Nephron (organoid): ENCODE results near the gene CNTNAP2.

ENCODE experiments used
- H3K27ac Mint-ChIP-seq, 3 experiments: 2 replicates each; pipeline ENCODE4 v1.8.0; 2020; ENCODE audit warnings: mixed read lengths in 3 of 3, mild to moderate bottlenecking in 2 of 3, moderate library complexity in 1 of 3
- H3K27me3 Mint-ChIP-seq: 2 replicates; pipeline ENCODE4 v1.8.0; 2021; ENCODE audit warnings: low read depth, mild to moderate bottlenecking, moderate library complexity, mixed read lengths
- H3K36me3 Mint-ChIP-seq: 2 replicates; pipeline ENCODE4 v1.8.0; 2020; ENCODE audit warnings: low read depth, mixed read lengths
- H3K4me1 Mint-ChIP-seq: 2 replicates; pipeline ENCODE4 v1.8.0; 2020; ENCODE audit warnings: mixed read lengths
- H3K4me3 Mint-ChIP-seq, 3 experiments: 2 replicates each; pipeline ENCODE4 v1.8.0; 2020; ENCODE audit warnings: mild to moderate bottlenecking in 3 of 3, mixed read lengths in 3 of 3, moderate library complexity in 2 of 3
- H3K9me3 Mint-ChIP-seq: 2 replicates; pipeline ENCODE4 v1.8.0; 2020; ENCODE audit warnings: mixed read lengths
- CTCF ChIP-seq, 3 experiments: fragments of 200-600 bp; sonication (generic); IDR thresholded peaks; one replicate each; pipeline ENCODE4 v1.5.0; 2021; ENCODE audit warnings: antibody characterized with exemption in 3 of 3; ENCODE audit not compliant: unreplicated experiment in 3 of 3

The CNTNAP2 gene

DNA sequence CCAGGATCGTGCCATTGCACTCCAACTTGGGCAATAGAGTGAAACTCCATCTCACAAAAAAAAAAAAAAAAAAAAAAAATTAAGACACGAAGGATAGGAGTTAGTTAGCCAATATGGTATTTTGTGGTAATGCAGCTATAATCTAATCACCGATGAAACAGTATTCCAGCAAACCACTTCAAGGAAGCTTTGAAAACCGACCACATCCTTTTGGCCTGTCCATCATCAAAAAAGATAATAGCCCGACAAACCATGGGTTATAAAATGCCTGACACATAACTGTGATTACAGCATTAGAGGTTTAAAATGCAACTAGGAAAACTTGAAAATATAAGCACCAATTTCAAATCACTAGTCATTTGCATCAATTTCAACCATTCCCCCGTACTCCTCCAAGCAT lies 1745.3 kb downstream of the CNTNAP2 start:
- no peaks in the 10 kb centered on the region for H3K27me3 Mint-ChIP-seq
- peaks cover 5% of the 10 kb centered on the region for H3K4me1 Mint-ChIP-seq
- H3K4me3 Mint-ChIP-seq: no peak overlapping the region
- no peak for TF ChIP-seq CTCF (IDR thresholded peaks at IDR 0.05; ENCODE audit: unreplicated experiment in 3 of 3)
- no peaks in the 10 kb centered on the region for H3K36me3 Mint-ChIP-seq
- peaks cover 16% of the 10 kb centered on the region for H3K9me3 Mint-ChIP-seq
- H3K27ac Mint-ChIP-seq: no peak overlapping the region

- H3K27ac Mint-ChIP-seq: no peak overlapping the region
These were observed 1752.9 kb downstream of the CNTNAP2 start for GRCh38 chr7:147869456-147869855.

DNA sequence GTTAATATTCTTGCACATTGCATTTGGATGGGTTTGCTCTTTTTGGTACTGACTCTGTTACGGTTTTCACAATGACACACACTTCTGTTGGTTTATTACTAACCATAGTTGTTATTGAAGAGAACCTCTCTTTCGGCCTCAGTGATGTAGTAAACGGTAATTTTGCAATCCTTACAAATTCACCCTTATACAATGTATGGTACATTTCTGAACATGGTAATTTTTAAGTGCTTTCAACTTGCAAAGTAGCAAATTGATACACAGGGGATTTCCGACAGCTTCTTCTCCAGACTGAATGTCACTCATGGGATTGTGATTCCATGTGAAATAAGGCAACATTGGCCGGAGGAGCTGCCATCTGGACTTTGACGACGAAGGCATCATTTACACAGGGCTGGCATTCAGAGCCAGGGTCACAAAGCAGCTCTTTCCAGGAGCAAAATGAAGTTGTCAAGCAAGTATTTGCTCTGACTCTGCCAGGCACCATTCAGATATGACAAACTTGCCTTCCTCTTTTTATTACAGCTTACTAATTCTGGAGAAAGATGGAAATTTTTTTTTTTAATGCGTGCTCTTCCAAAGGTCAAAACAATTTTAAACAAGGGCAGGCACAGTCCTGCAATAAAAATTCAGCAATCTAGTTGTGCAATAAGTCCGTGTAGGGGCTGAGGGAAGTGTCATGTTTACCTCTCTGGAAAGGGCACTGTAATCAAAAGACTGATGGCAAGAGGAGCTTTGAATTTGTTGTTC lies 1762.5 kb downstream of the CNTNAP2 start:
- TF ChIP-seq CTCF (IDR thresholded peaks at IDR 0.05; ENCODE audit: unreplicated experiment in 3 of 3): no peak
- H3K4me3 Mint-ChIP-seq: no peak overlapping the region
- peaks cover 12% of the 10 kb centered on the region for H3K4me1 Mint-ChIP-seq
- peaks cover 5% of the 10 kb centered on the region for H3K9me3 Mint-ChIP-seq
- H3K36me3 Mint-ChIP-seq: no peaks in the 10 kb centered on the region
- H3K27ac Mint-ChIP-seq: no peak overlapping the region
- H3K27me3 Mint-ChIP-seq: no peaks in the 10 kb centered on the region

More at GRCh38 chr7:147869456-147869855, 1752.9 kb downstream of the CNTNAP2 start:
- Mint-ChIP-seq H3K27me3 (no peaks in the 10 kb centered on the region), H3K36me3 (no peaks in the 10 kb centered on the region), H3K9me3 (peaks cover 20% of the 10 kb centered on the region), H3K4me3 (no peak overlapping the region), H3K4me1 (no peaks in the 10 kb centered on the region)
- TF ChIP-seq CTCF (IDR thresholded peaks at IDR 0.05; ENCODE audit: unreplicated experiment in 3 of 3): no peak

DNA sequence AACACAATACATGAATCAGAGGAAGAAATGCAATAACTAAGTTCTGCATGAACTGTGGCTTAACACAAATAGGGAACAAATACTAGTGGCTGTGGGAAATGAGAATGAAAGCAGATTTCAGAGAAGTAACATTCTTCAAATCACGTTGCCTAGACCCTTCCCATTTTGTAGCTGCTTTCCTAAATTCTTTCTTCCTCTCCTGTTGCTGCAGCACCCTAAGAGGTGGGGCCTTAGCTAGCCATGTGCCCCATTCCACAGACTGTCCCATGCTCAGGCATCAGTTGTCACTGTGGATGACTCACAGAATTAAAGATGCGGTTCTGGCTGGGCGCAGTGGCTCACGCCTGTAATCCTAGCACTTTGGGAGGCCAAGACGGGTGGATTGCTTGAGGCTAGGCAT lies 1769.3 kb downstream of the CNTNAP2 start:
- Mint-ChIP-seq H3K27ac (no peak overlapping the region), H3K27me3 (no peaks in the 10 kb centered on the region), H3K4me1 (no peaks in the 10 kb centered on the region), H3K4me3 (no peak overlapping the region), H3K9me3 (no peaks in the 10 kb centered on the region), H3K36me3 (no peaks in the 10 kb centered on the region)
- no peak for TF ChIP-seq CTCF (IDR thresholded peaks at IDR 0.05; ENCODE audit: unreplicated experiment in 3 of 3)

GRCh38 chr7:147894271-147894670 lies 1777.7 kb downstream of the CNTNAP2 start:
- Mint-ChIP-seq H3K4me1 (no peaks in the 10 kb centered on the region), H3K36me3 (no peaks in the 10 kb centered on the region), H3K9me3 (no peaks in the 10 kb centered on the region), H3K4me3 (no peak overlapping the region), H3K27ac (no peak overlapping the region), H3K27me3 (no peaks in the 10 kb centered on the region)
- no peak for TF ChIP-seq CTCF (IDR thresholded peaks at IDR 0.05; ENCODE audit: unreplicated experiment in 3 of 3)

- no peak overlapping the region for H3K4me3 Mint-ChIP-seq
- no peak for TF ChIP-seq CTCF (IDR thresholded peaks at IDR 0.05; ENCODE audit: unreplicated experiment in 3 of 3)
- no peaks in the 10 kb centered on the region for H3K36me3 Mint-ChIP-seq
- H3K4me1 Mint-ChIP-seq: no peaks in the 10 kb centered on the region
- H3K27me3 Mint-ChIP-seq: no peaks in the 10 kb centered on the region
- H3K27ac Mint-ChIP-seq: no peak overlapping the region
- H3K9me3 Mint-ChIP-seq: no peaks in the 10 kb centered on the region
These were observed 1779.5 kb downstream of the CNTNAP2 start for GRCh38 chr7:147896121-147896520.
